ENCODE data around the gene PYCR2.

Gene PYCR2

GRCh38 chr1:225917101-225917500 lies 6.9 kb downstream of the PYCR2 start:
- no peak for DNase-seq

- no peak for DNase-seq
These were observed 8.5 kb downstream of the PYCR2 start for GRCh38 chr1:225915538-225915991.

- no peak for DNase-seq
These were observed 9.1 kb downstream of the PYCR2 start for GRCh38 chr1:225914947-225915346.

- no peak for DNase-seq
These were observed 9.7 kb downstream of the PYCR2 start for GRCh38 chr1:225914391-225914790.

GRCh38 chr1:225911191-225912130 lies 12.6 kb downstream of the PYCR2 start:
- no peak for DNase-seq

- no peak for DNase-seq
These were observed 14.6 kb downstream of the PYCR2 start for GRCh38 chr1:225909477-225909876.

- DNase-seq, result no peak
These were observed 15.3 kb downstream of the PYCR2 start for GRCh38 chr1:225908773-225909172.

- DNase-seq, result no peak
These were observed 15.9 kb downstream of the PYCR2 start for GRCh38 chr1:225908013-225908640.

- no peak for DNase-seq
These were observed 16.7 kb downstream of the PYCR2 start for GRCh38 chr1:225907341-225907740.

- DNase-seq, result no peak
These were observed 17.6 kb downstream of the PYCR2 start for GRCh38 chr1:225906467-225906866.

- no peak for DNase-seq
These were observed 20.4 kb downstream of the PYCR2 start for GRCh38 chr1:225903623-225904022.

- DNase-seq, result no peak
These were observed 24.8 kb downstream of the PYCR2 start for GRCh38 chr1:225899044-225899925.

GRCh38 chr1:225897595-225898514 lies 26.2 kb downstream of the PYCR2 start:
- no peak for DNase-seq

- DNase-seq, result no peak
These were observed 27.0 kb downstream of the PYCR2 start for GRCh38 chr1:225896937-225897549.

- no peak for DNase-seq
These were observed 27.6 kb downstream of the PYCR2 start for GRCh38 chr1:225896494-225896893.

GRCh38 chr1:225892307-225892706 lies 31.7 kb downstream of the PYCR2 start:
- no peak for DNase-seq

GRCh38 chr1:225891229-225891972 lies 32.6 kb downstream of the PYCR2 start:
- DNase-seq, result no peak

GRCh38 chr1:225890346-225891228 lies 33.5 kb downstream of the PYCR2 start:
- DNase-seq, result no peak

GRCh38 chr1:225889743-225890142 lies 34.3 kb downstream of the PYCR2 start:
- no peak for DNase-seq
